ENCODE data around the gene AP5M1.
"Not testable (repeated sequence)": the region's sequence is repeated elsewhere in the genome, so short reads cannot be mapped to it uniquely, and the experiment has no call there.

The AP5M1 gene

DNA sequence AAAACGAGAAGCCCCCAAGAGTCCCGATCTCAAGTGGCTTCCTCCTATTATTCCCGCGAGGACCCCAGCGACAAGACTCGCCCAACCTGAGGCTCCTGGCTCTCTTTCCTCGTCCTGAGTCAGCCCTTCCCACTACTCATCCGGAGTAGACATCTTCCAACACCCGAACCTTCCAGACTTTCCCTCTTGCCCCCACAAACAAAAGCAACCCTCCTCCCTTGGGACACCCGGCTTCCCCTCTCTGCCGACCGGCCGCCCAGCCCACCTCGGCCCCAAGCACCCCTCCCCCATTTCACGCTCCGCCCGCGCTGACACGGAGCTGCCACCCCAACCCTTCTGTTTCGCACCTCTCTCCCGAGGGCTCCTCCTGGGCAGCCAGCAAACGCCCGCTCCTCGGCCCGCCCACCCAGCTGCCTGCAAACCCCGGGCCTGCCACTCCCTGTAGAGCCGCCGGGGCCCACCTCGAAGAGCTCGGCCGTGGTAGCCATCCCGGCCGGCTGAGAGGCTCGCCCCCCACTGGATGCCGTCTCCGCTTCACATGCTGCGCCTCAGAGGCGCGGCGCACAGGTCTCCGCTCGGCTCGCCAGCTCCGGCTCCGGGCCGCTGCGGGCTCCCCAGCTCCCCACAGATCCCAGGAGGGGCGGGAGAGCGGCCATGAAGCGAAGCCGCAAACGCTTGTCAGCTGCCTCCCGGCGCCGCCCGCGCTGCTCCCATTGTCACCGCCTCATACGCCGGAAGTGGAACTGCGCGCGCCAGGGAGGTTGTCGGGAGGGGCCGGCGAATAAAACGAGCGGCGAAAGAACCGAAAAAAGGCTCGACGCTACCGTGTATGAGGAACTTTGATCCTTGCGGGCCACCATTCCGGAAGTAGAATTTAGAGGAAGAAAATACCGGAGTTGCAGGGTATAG, at the start of gene AP5M1, which contains the start of gene EXOC5:
TSS of gene AP5M1 (plus strand) at position 811 of the 909 bp plus-strand sequence. CDS start 344 bp downstream, outside the sequence.
TSS of gene EXOC5 (minus strand) at position 745 of the 909 bp plus-strand sequence. CDS start at position 488, 257 bp downstream.
- DNase-seq (ENCODE audit: low read depth in 3 of 3, low spot score in 1 of 3), result peak; percentile 69 to 79 (median 74)

DNA sequence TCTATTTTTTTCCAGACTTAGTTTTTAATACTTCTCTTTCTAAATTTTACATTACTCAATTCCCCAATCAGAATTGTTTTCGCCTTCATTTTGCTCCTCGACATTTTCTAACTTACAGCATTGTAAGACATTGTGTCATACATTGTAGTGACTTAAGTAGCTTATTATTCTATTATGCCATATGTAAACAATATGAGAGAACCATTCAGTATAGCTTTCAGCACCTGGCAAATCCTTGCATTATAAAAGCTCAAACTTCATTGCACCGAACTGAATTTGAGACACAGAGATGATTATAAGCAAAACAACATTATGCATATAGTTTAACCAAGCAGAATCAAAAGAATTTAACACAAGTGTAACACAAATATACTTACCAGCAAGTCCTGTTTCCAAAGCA, 46.8 kb upstream of the AP5M1 start:
- DNase-seq (ENCODE audit: low read depth in 3 of 3, low spot score in 1 of 3), result no peak

DNA sequence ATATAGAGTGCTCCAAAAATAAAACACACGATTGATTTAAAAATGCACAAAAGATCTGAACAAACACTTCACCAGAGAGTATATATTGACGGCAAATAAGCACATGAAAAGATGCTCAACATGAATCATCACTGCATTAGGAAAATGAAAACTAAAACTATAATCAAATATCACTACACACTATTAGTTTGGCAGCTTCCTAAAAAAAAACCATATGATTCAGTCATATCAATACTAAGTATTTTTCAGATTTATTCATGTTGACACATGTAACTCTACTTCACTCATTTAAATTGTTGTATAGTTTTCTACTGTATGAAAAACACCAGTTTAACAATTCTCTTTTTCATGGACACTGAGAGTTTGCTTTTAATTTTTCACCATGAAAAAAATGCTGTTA, 41.7 kb upstream of the AP5M1 start:
- DNase-seq (ENCODE audit: low read depth in 3 of 3, low spot score in 1 of 3), result no peak

- not testable (repeated sequence) for DNase-seq (ENCODE audit: low read depth in 3 of 3, low spot score in 1 of 3)
Observed at GRCh38 chr14:57228320-57228719, 40.5 kb upstream of the AP5M1 start.

DNA sequence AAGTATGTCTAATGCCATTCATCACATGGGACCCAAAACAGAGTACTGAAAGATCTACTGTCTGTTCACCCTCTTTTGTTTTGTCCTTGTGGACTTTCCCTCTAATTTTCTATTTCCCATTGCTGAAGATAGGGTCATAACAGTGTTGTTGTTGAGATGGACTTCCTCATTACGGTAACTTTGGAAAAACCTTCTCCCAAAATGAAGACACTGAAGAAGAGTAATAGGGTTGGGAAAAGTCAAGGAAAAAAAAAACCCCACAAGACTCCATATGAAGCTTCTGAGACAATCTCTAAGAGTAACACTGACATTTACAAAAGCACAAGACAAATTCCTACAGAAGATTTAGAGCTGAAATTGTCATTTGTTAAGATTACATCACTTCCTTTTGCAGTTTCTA, 36.8 kb upstream of the AP5M1 start:
- DNase-seq (ENCODE audit: low read depth in 3 of 3, low spot score in 1 of 3), result no peak

DNA sequence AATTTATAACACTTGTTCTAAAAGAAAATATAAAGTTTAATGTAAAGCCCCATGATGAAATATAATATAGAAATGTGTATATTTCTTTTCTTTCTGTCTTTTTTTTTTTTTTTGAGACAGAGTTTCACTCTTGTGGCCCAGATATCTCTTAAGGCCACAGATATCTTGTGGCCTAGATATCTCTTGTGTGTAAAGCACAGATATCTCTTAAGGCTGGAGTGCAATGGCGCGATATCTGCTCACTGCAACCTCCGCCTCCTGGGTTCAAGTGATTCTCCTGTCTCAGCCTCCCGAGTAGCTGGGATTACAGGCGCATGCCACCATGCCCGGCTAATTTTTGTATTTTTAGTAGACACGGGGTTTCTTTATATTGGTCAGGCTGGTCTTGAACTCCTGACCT, 28.7 kb upstream of the AP5M1 start:
- not testable (repeated sequence) for DNase-seq (ENCODE audit: low read depth in 3 of 3, low spot score in 1 of 3)

DNA sequence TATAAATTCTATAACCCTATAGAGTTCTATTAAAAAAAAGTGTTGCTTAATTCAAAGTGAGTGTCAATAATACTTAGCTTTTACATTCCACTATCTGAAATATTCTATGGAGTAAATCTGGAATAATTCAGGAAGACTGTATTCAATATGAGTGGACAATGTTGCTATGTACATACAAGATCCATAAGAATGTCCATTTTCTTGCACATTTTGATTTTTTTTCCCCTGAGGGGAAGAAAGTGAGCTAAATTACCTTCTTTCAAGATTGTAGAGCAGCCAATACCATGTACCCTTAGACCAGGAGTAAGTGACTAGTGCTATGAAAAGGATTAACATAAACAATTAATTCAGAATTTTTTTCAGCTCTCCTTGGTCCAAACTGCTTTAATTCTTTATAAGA, 25.5 kb upstream of the AP5M1 start:
- no peak for DNase-seq (ENCODE audit: low read depth in 3 of 3, low spot score in 1 of 3)

GRCh38 chr14:57244106-57244505, 24.7 kb upstream of the AP5M1 start:
- no peak for DNase-seq (ENCODE audit: low read depth in 3 of 3, low spot score in 1 of 3)

DNA sequence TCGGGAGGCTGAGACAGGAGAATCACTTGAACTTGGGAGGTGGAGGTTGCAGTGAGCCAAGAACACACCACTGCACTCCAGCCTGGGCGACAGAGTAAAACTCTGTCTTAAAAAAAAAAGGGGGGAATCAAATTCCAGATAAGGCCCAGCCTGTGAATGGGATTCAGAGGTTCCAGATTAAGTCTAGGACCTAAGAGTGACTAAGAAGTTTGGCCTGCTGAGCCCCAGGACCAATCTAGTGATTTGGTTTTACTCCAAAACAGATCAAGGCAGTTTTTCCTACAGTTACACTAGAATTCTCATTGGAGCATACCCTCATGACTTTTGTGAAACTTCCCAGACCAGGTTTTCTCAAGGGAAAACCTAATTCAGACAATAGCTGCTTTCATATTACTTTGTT, 22.8 kb upstream of the AP5M1 start:
- no peak for DNase-seq (ENCODE audit: low read depth in 3 of 3, low spot score in 1 of 3)

GRCh38 chr14:57246933-57247657, 21.7 kb upstream of the AP5M1 start:
- DNase-seq (ENCODE audit: low read depth in 3 of 3, low spot score in 1 of 3), result no peak

- DNase-seq (ENCODE audit: low read depth in 3 of 3, low spot score in 1 of 3), result no peak
Observed at GRCh38 chr14:57254884-57255283, 13.9 kb upstream of the AP5M1 start.

DNA sequence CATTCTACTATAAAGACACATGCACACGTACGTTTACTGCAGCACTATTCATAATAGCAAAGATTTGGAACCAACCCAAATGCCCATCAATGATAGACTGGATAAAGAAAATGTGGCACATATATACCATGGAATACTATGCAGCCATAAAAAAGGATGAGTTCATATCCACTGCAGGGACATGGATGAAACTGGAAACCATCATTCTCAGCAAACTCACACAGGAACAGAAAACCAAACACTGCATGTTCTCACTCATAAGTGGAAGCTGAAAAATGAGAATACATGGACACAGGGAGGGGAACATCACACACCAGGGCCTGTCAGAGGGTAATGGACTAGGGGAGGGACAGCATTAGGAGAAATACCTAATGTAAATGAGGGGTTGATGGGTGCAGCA, 10.6 kb upstream of the AP5M1 start:
- not testable (repeated sequence) for DNase-seq (ENCODE audit: low read depth in 3 of 3, low spot score in 1 of 3)

DNA sequence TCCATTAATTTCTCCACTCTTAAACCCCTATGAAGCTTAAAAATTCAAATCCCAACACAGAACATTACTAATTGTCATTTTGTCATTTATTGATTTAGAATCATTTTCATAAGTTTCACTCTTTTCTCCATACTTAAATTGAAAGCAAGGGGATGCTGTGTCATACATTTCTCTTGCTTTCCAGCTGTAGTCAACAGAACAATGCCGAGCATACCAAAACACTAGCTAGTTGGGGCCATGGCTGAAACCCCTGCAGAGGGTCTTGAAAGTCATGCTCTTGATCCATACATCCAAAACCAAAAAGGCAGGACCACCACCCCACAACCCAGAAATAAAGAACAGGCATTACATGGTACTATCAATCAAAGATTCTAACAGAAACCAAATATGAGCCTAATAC, 9.1 kb upstream of the AP5M1 start:
- no peak for DNase-seq (ENCODE audit: low read depth in 3 of 3, low spot score in 1 of 3)

GRCh38 chr14:57261604-57262003, 7.2 kb upstream of the AP5M1 start:
- no peak for DNase-seq (ENCODE audit: low read depth in 3 of 3, low spot score in 1 of 3)

- DNase-seq (ENCODE audit: low read depth in 3 of 3, low spot score in 1 of 3), result no peak
Observed at GRCh38 chr14:57262117-57262516, 6.7 kb upstream of the AP5M1 start.

GRCh38 chr14:57266065-57266464, 2.7 kb upstream of the AP5M1 start:
- DNase-seq (ENCODE audit: low read depth in 3 of 3, low spot score in 1 of 3), result no peak

DNA sequence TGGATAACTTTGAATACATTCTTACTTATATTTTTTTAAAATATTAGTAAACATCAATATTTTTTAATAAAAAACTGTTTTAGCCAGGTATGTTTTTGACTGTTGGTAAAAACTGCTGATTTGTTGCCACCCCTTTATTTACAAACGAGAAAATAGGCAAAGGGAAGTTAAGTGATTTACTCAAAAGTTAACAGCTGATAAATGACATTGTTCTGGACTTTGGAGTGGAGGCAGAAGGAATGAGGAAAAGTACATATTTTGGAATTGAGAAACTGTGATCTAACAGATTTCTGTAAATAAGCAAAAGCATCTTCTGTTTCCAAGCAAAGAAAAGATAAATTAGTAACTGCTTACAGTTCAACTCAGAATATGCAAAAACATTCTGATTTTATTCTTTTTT, 4.5 kb downstream of the AP5M1 start:
- DNase-seq (ENCODE audit: low read depth in 3 of 3, low spot score in 1 of 3), result no peak

DNA sequence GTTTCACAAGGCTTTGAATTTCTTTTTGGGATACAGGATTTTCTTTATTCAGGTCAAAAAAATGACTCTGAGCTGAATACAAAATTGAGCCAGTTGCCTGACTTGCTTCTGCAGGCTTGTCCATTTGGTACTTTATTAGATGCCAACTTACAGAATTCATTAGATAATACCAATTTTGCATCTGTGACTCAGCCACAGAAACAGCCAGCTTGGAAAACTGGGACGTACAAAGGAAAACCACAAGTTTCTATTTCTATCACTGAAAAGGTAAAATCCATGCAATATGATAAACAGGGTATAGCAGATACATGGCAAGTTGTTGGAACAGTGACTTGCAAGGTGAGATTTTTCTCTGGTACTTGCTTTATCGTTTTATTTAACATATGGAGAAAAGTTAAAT, 5.8 kb downstream of the AP5M1 start:
- DNase-seq (ENCODE audit: low read depth in 3 of 3, low spot score in 1 of 3), result no peak

DNA sequence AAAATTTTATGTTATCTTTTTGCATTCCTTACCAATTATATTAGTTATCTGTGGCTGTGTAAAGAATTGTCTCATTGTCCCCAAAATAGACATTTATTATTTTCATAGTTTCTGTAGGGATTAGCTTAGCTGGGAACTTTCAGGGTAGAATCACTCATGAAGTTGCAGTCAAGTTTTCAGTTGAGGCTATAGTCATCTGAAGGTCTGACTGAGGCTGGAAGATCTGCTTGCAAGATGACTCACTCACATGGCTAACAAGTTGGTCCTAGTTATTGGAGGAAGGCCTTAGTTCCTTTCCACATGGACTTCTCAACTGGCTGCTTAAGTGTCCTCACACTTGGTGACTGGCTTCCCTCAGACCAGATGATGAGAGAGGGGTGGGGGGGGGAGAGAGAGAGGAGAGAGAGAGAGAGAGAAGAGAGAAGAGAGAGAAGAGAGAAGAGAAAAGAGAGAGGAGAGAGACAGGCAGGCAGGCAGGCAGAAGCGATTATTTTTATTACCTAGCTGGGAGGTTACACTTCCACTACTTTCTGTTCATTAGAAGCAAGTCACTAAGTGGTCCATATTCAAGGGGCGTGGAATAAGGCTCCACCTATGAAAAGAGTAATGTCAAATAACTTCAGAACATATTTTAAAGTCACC, 6.4 kb downstream of the AP5M1 start:
- no peak for DNase-seq (ENCODE audit: low read depth in 3 of 3, low spot score in 1 of 3)

DNA sequence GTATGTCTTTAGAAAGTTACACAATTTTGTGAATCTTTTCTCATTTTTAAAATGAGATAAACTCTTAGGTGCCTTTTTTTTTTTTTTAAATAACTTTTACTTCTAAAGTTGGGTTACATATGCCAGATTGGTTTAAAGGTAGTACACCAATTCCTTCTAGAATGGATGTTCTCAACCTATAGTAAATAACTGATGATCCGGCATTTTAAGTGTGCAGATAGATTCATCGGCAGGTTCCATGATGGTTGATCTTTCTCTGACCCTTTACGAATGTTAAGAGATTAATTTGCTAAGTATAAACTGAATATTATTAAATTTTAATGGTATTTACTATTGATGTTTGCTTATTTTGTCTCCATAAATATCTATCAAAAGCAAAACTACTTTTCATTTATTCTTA, 8.3 kb downstream of the AP5M1 start:
- no peak for DNase-seq (ENCODE audit: low read depth in 3 of 3, low spot score in 1 of 3)

- no peak for DNase-seq (ENCODE audit: low read depth in 3 of 3, low spot score in 1 of 3)
Observed at GRCh38 chr14:57287745-57288144, 19.0 kb downstream of the AP5M1 start.

- no peak for DNase-seq (ENCODE audit: low read depth in 3 of 3, low spot score in 1 of 3)
Observed at GRCh38 chr14:57290751-57291150, 22.0 kb downstream of the AP5M1 start.

Data from stimulated activated CD4-positive, alpha-beta T cell treated with anti-CD3 and anti-CD28 coated beads, TNF-alpha, amount 100 ng/mL, for 1 hour (primary cell).